Loucy (cell line): ENCODE data around the gene NPHP3.

Experiments used
- H2AFZ ChIP-seq: fragments of 200-600 bp; sonication (generic); 2 replicates; pipeline ENCODE4 v1.6.0; 2016; ENCODE audit warnings: antibody characterized with exemption, mild to moderate bottlenecking, low read length, moderate library complexity
- H3F3A ChIP-seq: fragments of 200-600 bp; 2 replicates; pipeline ENCODE4 v1.6.0; 2016; ENCODE audit warnings: antibody characterized with exemption, low read depth, mild to moderate bottlenecking
- H3K27me3 ChIP-seq: fragments of 200-600 bp; sonication (generic); 2 replicates; pipeline ENCODE4 v1.6.1; 2014; ENCODE audit warnings: low read length, mild to moderate bottlenecking; ENCODE audit not compliant: insufficient read depth, poor library complexity, severe bottlenecking
- H3K36me3 ChIP-seq: fragments of 200-600 bp; sonication (generic); 2 replicates; pipeline ENCODE4 v1.6.1; 2016; ENCODE audit warnings: low read length; ENCODE audit not compliant: insufficient read depth
- H3K4me1 ChIP-seq: fragments of 200-600 bp; sonication (generic); 2 replicates; pipeline ENCODE4 v1.5.1; 2014; ENCODE audit warnings: low read length, mild to moderate bottlenecking; ENCODE audit not compliant: insufficient read depth, poor library complexity, severe bottlenecking
- H3K4me2 ChIP-seq: fragments of 200-600 bp; sonication (generic); 2 replicates; pipeline ENCODE4 v1.6.0; 2014; ENCODE audit warnings: antibody characterized with exemption, low read length, low read depth, mild to moderate bottlenecking; ENCODE audit not compliant: poor library complexity, severe bottlenecking
- H3K4me3 ChIP-seq: fragments of 200-600 bp; sonication (generic); 2 replicates; pipeline ENCODE4 v1.5.1; 2014; ENCODE audit warnings: low read length, mild to moderate bottlenecking, mixed read lengths; ENCODE audit not compliant: poor library complexity, severe bottlenecking
- H3K79me2 ChIP-seq: fragments of 200-600 bp; sonication (generic); 2 replicates; pipeline ENCODE4 v1.6.1; 2014; ENCODE audit warnings: low read length; ENCODE audit not compliant: insufficient read depth
- H3K9ac ChIP-seq: fragments of 200-600 bp; sonication (generic); 2 replicates; pipeline ENCODE4 v1.6.0; 2014; ENCODE audit warnings: mild to moderate bottlenecking, low read depth, low read length, moderate library complexity; ENCODE audit not compliant: poor library complexity, severe bottlenecking
- H3K9me2 ChIP-seq: fragments of 200-600 bp; sonication (generic); replicated peaks from 2 replicates; pipeline ENCODE4 v1.6.1; 2016; ENCODE audit warnings: low read depth, low read length, mixed read lengths
- H3K9me3 ChIP-seq: fragments of 200-600 bp; sonication (generic); 2 replicates; pipeline ENCODE4 v1.6.1; 2014; ENCODE audit warnings: mild to moderate bottlenecking, antibody characterized with exemption, low read length, low read depth; ENCODE audit not compliant: insufficient read depth
- H4K20me1 ChIP-seq: fragments of 200-600 bp; sonication (generic); 2 replicates; pipeline ENCODE4 v1.6.0; 2014; ENCODE audit warnings: antibody characterized with exemption, low read length, mild to moderate bottlenecking; ENCODE audit not compliant: insufficient read depth, poor library complexity, severe bottlenecking
- EZH2phosphoT487 ChIP-seq: fragments of 200-600 bp; IDR thresholded peaks from 2 replicates; pipeline ENCODE4 v1.6.1; 2018; ENCODE audit warnings: antibody characterized with exemption, mild to moderate bottlenecking, moderate library complexity, borderline replicate concordance
- TF ChIP-seq, protein P1 (sequence below): fragments of 200-600 bp; sonication (generic); conservative IDR thresholded peaks from 2 replicates; pipeline ENCODE4 v1.5.1; 2014; ENCODE audit warnings: mild to moderate bottlenecking, antibody characterized with exemption, low read length

Gene NPHP3

GRCh38 chr3:132669256-132669777, 52.9 kb downstream of the NPHP3 start:
- Histone ChIP-seq H3K36me3 (peaks cover 35% of the 10 kb centered on the region; the same call in 1 of the 2 replicates), H3K9me3 (no peaks in the 10 kb centered on the region), H3K79me2 (peaks cover 17% of the 10 kb centered on the region), H3K9me2 (no peaks in the 10 kb centered on the region), H3K4me3 (no peak overlapping the region), H3K4me1 (peaks cover 44% of the 10 kb centered on the region), H3F3A (peaks cover 9% of the 10 kb centered on the region; the same call in 1 of the 2 replicates), H3K4me2 (peak overlapping the region; percentile 32), H4K20me1 (peaks cover 8% of the 10 kb centered on the region), H3K27me3 (no peaks in the 10 kb centered on the region), H3K9ac (peak overlapping the region; percentile 22), H2AFZ (no peak overlapping the region)
- TF ChIP-seq, protein P1, sequence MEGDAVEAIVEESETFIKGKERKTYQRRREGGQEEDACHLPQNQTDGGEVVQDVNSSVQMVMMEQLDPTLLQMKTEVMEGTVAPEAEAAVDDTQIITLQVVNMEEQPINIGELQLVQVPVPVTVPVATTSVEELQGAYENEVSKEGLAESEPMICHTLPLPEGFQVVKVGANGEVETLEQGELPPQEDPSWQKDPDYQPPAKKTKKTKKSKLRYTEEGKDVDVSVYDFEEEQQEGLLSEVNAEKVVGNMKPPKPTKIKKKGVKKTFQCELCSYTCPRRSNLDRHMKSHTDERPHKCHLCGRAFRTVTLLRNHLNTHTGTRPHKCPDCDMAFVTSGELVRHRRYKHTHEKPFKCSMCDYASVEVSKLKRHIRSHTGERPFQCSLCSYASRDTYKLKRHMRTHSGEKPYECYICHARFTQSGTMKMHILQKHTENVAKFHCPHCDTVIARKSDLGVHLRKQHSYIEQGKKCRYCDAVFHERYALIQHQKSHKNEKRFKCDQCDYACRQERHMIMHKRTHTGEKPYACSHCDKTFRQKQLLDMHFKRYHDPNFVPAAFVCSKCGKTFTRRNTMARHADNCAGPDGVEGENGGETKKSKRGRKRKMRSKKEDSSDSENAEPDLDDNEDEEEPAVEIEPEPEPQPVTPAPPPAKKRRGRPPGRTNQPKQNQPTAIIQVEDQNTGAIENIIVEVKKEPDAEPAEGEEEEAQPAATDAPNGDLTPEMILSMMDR = no peak
- no peak for TF ChIP-seq EZH2phosphoT487

DNA sequence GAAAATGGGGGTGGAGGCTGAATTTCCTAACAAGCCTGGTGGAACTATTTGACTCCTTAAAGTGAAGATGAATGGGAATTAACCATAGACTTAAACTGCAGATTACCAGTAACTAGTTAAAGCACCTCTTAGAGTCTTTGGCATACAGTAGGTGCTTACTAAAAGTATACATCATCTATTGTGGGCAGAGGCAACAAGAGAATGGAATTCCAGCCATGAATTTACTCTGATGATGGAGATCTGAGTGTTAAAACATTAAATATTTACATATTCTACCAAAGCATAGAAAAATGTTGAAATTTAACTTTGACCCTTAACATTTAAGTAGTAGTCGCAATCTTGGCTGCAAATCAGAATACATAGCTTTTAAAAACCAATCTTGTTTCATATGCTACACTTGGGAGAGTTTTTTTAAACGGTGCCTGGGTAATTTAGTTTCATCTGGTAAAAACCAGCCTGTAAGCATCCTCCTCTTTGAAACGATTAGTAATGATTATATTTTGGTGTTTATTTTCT, 56.9 kb downstream of the NPHP3 start:
- Histone ChIP-seq H3F3A (peaks cover 9% of the 10 kb centered on the region; the same call in 1 of the 2 replicates), H3K79me2 (peaks cover 57% of the 10 kb centered on the region), H3K9me2 (no peaks in the 10 kb centered on the region), H3K9ac (no peak overlapping the region), H4K20me1 (peaks cover 23% of the 10 kb centered on the region), H3K36me3 (peaks cover 7% of the 10 kb centered on the region; the same call in 1 of the 2 replicates), H3K4me1 (peaks cover 69% of the 10 kb centered on the region), H2AFZ (no peak overlapping the region), H3K27me3 (no peaks in the 10 kb centered on the region), H3K4me2 (peak overlapping the region; percentile 99), H3K4me3 (peak overlapping the region; percentile 89), H3K9me3 (no peaks in the 10 kb centered on the region)
- TF ChIP-seq, protein P1 = no peak
- no peak for TF ChIP-seq EZH2phosphoT487

DNA sequence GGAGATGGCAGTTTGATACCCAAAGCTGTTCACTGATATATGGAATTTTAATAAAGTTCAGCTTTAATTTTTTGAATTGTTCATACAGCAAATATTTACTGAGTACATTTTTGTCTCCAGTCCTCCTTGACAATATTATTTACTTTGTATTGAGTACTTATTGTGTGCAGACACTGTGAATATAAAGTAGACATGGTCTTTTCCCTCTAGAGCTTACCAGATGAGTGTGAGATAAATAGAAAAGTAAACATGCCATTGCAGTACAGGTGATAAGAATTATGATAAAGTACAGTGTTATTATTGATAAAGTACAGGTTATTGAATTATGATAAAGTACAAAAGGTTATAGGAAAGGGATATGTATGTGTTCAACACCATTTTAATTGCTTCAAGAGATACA, 60.0 kb downstream of the NPHP3 start:
- H4K20me1 ChIP-seq = peaks cover 23% of the 10 kb centered on the region
- H3K36me3 ChIP-seq = no peaks in the 10 kb centered on the region
- H3K79me2 ChIP-seq = peaks cover 70% of the 10 kb centered on the region
- peak overlapping the region; percentile 99 for H3K4me2 ChIP-seq
- TF ChIP-seq EZH2phosphoT487 = no peak
- TF ChIP-seq, protein P1 = no peak
- no peaks in the 10 kb centered on the region for H3K9me3 ChIP-seq
- peak overlapping the region; percentile 89 for H3K4me3 ChIP-seq
- H3K27me3 ChIP-seq = no peaks in the 10 kb centered on the region
- H3F3A ChIP-seq = 0 out of 2 replicates have a peak, but pooled peaks cover 4% of the 10 kb centered on the region
- peak overlapping the region; percentile 87 for H3K9ac ChIP-seq
- peaks cover 53% of the 10 kb centered on the region for H3K4me1 ChIP-seq
- no peak overlapping the region for H2AFZ ChIP-seq
- no peaks in the 10 kb centered on the region for H3K9me2 ChIP-seq
